Stimulated activated CD4-positive, alpha-beta T cell treated with anti-CD3 and anti-CD28 coated beads, TNF-alpha, amount 100 ng/mL, for 4 hours (primary cell): Measurements from ENCODE around the gene TMEM106C.
"Not testable (repeated sequence)": the region's sequence is repeated elsewhere in the genome, so short reads cannot be mapped to it uniquely, and the experiment has no call there.

Experiments used
- DNase-seq, 3 experiments: peaks; one replicate each; pipeline ENCODE4 v3.0.0-alpha.2; 2020; ENCODE audit warnings: low read depth in 3 of 3

TMEM106C gene

GRCh38 chr12:47949441-47950341, 13.7 kb upstream of the TMEM106C start:
- DNase-seq = peak in 1 of 3 experiments; percentile 24

DNA sequence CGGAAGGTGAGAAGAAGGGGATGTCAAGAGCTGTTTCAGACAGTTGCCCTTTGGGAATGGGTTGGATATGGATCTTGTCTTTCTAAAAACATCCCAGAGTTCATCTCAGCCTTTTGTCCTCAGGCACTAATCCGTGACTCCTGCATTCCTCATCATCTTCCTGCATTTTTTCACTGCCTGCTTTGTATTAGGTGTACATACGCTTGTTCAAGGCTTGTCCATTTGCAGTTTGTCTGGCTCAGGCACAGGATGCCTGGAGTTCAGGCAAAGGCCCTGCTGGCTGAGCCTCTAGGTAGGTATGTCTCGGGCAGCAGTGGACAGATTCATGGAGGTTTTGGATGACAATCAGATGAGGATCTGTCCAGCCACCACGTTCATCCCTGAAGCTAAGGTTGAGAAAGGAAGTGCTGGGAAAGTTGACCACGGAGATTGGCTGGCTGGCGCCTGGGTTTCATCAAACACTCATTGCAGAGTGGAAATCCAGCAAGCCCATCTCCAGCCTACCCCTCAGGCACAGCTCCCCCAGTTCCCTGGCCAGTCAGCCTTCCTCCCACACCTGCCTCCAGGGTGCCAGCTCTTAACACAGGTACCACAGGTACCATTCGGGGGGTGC, 12.4 kb upstream of the TMEM106C start:
- DNase-seq = no peak

- DNase-seq = no peak
These were observed 9.3 kb upstream of the TMEM106C start for GRCh38 chr12:47954058-47954457.

GRCh38 chr12:47954467-47955045, 8.8 kb upstream of the TMEM106C start:
- no peak for DNase-seq

DNA sequence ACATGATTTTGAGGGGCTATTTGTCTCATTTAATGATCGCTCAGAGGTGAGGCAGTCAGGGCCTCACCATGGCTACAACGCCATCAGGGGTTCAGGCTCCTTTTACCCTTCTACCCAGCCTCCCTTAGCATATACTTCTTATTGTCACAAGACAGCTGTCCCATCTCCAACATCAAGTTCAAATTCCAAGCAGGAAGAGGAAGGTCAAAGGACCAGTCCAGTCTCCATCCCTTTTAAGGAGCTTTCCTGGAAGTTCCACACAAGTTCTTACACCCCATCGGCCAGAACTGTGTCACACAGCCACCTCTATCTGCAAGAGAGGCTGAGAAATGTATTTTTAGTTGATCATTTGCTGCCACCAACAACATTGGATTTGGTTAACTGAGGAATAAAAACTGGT, 8.3 kb upstream of the TMEM106C start:
- no peak for DNase-seq

- DNase-seq = not testable (repeated sequence)
These were observed 5.7 kb upstream of the TMEM106C start for GRCh38 chr12:47957671-47958070.

GRCh38 chr12:47962198-47962597, 1.2 kb upstream of the TMEM106C start:
- DNase-seq = no peak

- DNase-seq = no peak
These were observed 821 bp downstream of the TMEM106C start for GRCh38 chr12:47964106-47964728.

DNA sequence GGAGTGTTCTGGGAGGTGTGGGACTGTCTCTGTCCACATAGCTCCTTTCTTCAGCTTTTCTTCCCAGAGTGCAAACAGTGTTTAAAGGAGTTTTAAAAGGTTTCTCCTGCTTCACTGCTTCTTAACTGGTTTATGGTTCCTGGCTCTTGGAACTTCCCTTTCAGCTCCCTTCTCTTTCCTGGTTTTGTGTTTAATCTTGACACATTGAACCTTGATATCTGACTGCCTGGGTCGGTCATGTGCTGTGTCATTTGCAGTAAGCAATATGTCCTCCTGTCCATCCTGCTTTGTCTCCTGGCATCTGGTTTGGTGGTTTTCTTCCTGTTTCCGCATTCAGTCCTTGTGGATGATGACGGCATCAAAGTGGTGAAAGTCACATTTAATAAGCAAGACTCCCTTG, 2.2 kb downstream of the TMEM106C start:
- DNase-seq = no peak

GRCh38 chr12:47967461-47968321, 4.3 kb downstream of the TMEM106C start:
- DNase-seq = no peak

GRCh38 chr12:47969845-47970244, 6.4 kb downstream of the TMEM106C start:
- no peak for DNase-seq

DNA sequence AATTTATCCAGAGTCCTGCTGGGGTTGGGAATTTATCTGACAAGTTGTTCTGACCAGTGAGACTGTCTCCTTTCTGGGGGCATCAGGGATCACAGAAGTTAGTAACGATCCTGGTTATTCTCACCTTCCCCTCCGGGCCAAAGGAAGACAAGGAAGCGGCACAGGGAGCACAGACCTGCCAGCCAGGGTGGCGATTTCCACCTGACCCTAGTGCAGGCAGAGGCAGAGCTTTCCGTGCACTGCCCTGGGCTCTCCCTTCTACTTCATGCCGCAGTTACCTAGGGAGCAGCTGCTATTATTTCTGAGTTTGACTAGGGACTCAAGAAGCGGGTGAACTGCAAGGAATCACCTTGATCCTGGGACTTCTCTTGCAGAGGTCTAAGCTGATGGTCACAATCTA, 7.4 kb downstream of the TMEM106C start:
- no peak for DNase-seq

DNA sequence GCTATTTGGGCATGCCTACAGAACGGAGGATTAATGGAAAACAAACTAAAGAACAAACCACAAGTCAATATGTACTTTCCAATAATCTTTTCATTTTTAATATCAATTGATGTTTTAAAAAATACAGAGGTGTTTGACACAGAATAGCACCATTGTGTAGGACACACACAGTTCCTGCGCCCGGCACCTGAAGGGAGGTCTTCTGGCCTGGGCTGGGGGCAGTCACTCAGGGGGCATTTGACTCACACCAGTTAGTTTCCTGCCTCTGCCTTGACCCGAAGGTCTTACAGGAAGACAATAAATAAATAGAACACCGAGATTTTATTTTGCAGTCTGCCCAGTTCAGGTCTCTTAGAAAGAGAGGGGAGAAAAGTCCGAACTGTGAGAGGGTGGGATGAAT, 9.5 kb downstream of the TMEM106C start:
- no peak for DNase-seq

- no peak for DNase-seq
These were observed 10.5 kb downstream of the TMEM106C start for GRCh38 chr12:47973870-47974269.

DNA sequence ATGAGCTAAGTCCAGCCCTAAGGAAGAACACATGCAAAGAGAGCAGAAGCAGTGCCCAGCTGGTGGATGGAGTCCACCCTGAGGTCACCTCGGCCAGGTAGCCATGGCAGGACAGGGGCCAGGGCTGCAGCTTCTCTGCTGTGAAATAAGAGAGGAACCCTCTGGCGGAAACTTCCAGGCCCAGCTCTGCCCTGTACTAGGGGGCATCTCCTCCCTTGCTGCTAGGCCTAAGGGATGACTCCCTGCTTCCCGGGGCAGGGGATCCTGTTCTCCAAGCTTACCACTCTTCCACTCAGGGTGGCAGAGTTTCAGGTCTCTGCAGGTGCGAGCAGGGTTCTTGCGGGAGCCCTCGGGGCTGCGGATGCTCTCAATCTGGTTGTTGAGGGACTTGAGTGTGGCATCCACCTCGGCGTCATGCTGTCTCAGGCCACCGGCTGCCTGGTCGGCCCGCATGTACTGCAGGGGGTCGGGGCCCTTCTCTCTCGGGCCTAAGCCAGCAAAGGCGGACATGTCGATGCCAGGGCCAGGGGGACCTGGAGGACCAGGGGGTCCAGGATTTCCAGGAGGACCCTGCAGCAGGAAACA, 11.7 kb downstream of the TMEM106C start:
- no peak for DNase-seq

DNA sequence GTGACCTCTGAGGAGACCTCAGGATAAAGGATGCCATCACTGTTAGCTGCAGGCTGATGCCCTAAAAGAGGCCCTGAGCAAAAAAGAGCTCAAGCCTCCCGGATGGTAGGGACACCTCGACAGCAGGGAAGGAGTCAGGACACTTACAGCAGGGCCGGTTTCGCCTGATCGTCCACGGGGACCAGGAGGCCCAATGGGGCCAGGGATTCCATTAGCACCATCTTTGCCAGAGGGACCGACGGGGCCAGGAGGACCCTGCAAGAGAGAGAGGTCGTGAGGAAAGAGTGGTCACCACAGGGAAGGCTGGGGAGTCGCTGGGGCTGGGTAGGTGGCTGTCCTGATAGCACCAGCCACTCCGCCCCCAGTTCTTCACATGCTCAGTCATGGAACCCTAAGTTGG, 12.4 kb downstream of the TMEM106C start:
- DNase-seq = no peak

DNA sequence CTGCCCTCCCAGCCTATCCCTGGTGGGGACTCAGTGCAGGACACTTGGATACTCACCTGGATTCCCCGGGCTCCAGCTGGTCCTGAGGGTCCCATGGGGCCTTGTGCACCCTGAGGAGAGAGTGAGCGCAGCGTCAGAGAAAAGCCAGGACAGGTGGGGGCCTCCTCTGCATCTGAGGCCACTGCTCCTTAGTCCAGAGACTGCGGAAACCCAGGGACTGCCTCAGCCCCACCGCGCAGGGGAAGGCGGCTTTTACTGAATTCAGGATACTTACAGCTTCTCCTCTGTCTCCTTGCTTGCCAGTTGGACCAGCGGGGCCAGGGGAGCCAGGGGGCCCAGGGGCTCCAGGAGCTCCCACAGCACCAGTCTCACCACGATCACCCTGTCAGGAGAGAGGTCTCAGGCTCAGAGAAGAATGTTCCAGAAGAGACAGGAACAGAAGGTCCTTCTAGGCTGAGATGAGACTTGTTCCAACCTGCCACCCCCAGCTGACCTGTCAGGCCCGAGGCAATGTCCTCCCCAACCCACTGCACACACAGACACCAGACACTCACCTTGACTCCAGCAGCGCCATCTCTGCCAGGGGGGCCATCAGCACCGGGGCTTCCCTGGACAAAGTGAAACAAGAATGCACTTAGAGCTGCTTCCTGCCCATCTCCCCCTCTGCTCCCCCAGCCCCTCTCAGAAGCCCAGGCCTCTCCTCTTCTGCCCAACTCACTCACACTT, 13.8 kb downstream of the TMEM106C start:
- no peak for DNase-seq

DNA sequence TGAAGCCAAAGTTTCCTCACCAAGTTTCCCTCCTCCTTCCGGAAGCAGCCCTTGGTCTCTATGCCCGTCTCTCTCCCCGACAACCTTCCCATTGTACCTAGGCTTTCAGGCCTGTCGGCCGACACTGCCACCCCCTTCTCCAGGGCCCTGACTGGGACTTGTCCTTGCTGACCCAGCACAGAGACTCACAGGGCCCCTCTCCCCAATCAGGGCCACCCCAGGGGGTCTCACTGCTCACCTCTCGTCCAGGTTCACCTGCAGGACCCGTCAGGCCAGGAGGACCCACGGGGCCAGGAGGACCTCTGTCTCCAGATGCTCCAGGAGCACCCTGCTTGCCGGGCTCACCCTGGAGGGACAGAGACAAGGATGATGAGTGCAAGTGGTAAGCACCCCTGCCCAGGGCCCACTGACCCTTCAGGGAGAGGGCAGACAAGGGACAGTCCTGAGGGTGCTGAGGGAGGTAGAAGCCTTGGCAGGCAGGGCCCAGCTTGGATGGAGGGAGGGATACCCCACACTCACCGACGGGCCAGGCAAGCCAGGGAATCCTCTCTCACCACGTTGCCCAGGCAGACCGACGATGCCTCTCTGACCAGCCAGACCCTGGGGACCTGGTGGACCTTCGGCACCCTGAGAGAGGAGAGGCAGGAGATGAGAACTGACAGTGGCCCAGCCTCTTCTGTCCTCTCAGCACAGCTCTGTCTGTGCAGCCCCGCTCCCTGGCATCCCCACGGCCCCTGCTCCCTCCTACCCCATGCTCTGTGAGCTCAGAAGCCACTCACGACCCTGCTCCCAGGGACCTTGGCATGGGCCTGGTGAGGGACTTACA, 14.6 kb downstream of the TMEM106C start:
- no peak for DNase-seq

DNA sequence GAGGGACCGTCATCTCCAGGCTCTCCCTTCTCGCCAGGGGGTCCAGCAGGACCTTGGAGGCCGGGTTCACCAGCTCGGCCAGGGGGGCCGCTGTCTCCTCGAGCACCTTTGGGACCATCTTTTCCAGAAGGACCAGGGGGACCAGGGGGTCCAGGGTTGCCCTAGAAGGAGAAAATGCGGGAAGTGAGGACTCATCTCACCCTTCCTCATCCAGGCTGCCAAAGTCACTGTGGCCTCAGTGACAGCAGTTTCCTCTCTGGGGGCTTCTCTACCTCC, 15.1 kb downstream of the TMEM106C start:
- DNase-seq = no peak

DNA sequence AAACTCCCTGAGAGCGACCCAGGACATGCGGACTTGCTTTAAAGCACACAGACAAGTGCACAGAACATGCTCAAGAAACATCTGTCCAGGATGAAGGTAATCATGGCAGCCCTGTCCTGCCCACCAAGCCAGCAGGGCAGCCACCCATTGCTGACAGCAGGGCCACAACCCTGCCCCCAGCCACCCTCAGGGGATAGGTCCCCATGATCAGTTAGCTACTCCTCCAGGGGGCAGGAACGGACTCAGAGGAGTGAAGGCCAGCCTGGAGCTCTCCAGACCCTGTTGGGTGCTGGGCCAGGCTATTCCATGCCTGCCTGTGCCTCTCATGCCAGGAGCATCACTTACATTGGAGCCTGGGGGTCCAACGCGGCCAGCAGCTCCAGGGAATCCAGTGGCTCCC, 15.8 kb downstream of the TMEM106C start:
- no peak for DNase-seq
